ENCODE results near the gene CRY2. TPM values are rescaled to one million over a fixed set of nuclear protein-coding genes. Genes with fewer than 3 reads are reported as not detected.

The CRY2 gene
- total and polyA plus RNA-seq, 2 of the 8 experiments (the other 6 are each of a cell fraction or from before 2014, with no cell fraction given), result 8.0 to 9.4 TPM

GRCh38 chr11:45843158-45843924 lies 3.9 kb upstream of the CRY2 start:
- H3K14ac ChIP-seq (ENCODE audit: insufficient read length), result no peak overlapping the region
- H3K9me3 ChIP-seq (ENCODE audit: insufficient read depth in 2 of 2, low read depth in 1 of 2, low read length in 1 of 2), result no peaks in the 10 kb centered on the region
- no peak overlapping the region for H4K8ac ChIP-seq (ENCODE audit: extremely low read depth, insufficient read depth, low read length)
- peaks cover 5 to 20% (median 12%) of the 10 kb centered on the region in 4 experiments; a peak in 6 of 7 replicates for H3K27me3 ChIP-seq (replicated peaks in 1 of 4; ENCODE audit: control insufficient read depth in 3 of 4, extremely low read depth in 1 of 4, insufficient read depth in 3 of 4, low read length in 3 of 4)
- no peak overlapping the region for H2BK12ac ChIP-seq (ENCODE audit: low read depth, low read length)
- H2AFZ ChIP-seq (ENCODE audit: low read length), result 0 out of 2 replicates have a peak overlapping the region, but pooled peaks have one; percentile 63
- DNase-seq (ENCODE audit: low read depth in 1 of 2, low spot score in 2 of 2), result peak; percentile 46 to 91
- H3K4me2 ChIP-seq (ENCODE audit: insufficient read depth in 1 of 2, low read depth in 2 of 2, low read length in 2 of 2), result peak overlapping the region in 1 of 2 experiments; percentile 35; a peak in 2 of 4 replicates
- H3K23me2 ChIP-seq (ENCODE audit: low read depth, low read length), result peaks cover 2% of the 10 kb centered on the region; the same call in 1 of the 2 replicates
- H3K27ac ChIP-seq (ENCODE audit: low read depth, low read length), result no peak overlapping the region
- peak; percentile 48 for FAIRE-seq
- H3K23ac ChIP-seq (ENCODE audit: insufficient read length), result no peak overlapping the region
- H3K4me3 ChIP-seq (ENCODE audit: extremely low read depth in 1 of 4, insufficient read depth in 2 of 4, low read depth in 3 of 4, low read length in 4 of 4), result peak overlapping the region in 1 of 4 experiments; percentile 21; a peak in 1 of 8 replicates
- peaks cover 0 to 4% (median 2%) of the 10 kb centered on the region in 4 experiments; a peak in 4 of 7 replicates for H3K4me1 ChIP-seq (replicated peaks in 1 of 4; ENCODE audit: control insufficient read depth in 3 of 4, insufficient read depth in 4 of 4, low read length in 3 of 4)
- no peak overlapping the region for H2BK15ac ChIP-seq (ENCODE audit: low read length)
- no peak overlapping the region for H2BK20ac ChIP-seq (ENCODE audit: low read length)
- no peak overlapping the region for H2AK5ac ChIP-seq (ENCODE audit: low read depth, low read length)
- H4K20me1 ChIP-seq (replicated peaks in 1 of 2; ENCODE audit: control insufficient read depth in 1 of 2, insufficient read depth in 2 of 2, low read length in 2 of 2), result no peaks in the 10 kb centered on the region
- H2BK120ac ChIP-seq (replicated peaks; ENCODE audit: low read depth, low read length), result no peak overlapping the region
- no peaks in the 10 kb centered on the region for H3K36me3 ChIP-seq (ENCODE audit: control insufficient read depth in 2 of 4, insufficient read depth in 4 of 4, low read length in 3 of 4)
- ChIA-PET POLR2A (ENCODE audit: partially characterized antibody) (no interaction called here), CTCF (ENCODE audit: partially characterized antibody) (interaction anchor here (0.5 to 6.3 kb wide), 23 partner anchors 7 to 184 kb away, joined by 3 to 50 read pairs (median 4); no protein-coding TSS in a partner anchor)
- H3K79me2 ChIP-seq (ENCODE audit: control insufficient read depth in 1 of 2, insufficient read depth in 2 of 2, low read length in 2 of 2), result no peaks in the 10 kb centered on the region
- no peak overlapping the region for H4K91ac ChIP-seq (replicated peaks; ENCODE audit: insufficient read length, low read length)
- no peak overlapping the region for H3K9ac ChIP-seq (replicated peaks in 1 of 4; ENCODE audit: extremely low read depth in 1 of 4, low read depth in 3 of 4, low read length in 3 of 4)
- H3K56ac ChIP-seq (replicated peaks; ENCODE audit: insufficient read length, low read depth, low read length), result no peak overlapping the region
- no peak overlapping the region for H2BK5ac ChIP-seq (ENCODE audit: low read depth, low read length)
- H3K79me1 ChIP-seq (ENCODE audit: low read depth, low read length), result no peaks in the 10 kb centered on the region
- H3K4ac ChIP-seq (replicated peaks; ENCODE audit: insufficient read length, low read depth, low read length), result no peak overlapping the region
- no peak overlapping the region for H3K18ac ChIP-seq (ENCODE audit: extremely low read depth, low read length)
- no peak overlapping the region for H4K5ac ChIP-seq (ENCODE audit: insufficient read length, low read depth, low read length)
- 19% methylated on average over 20 of the region's 22 CpGs; no CpG with 5 or more reads in 1 of the 2 experiments for WGBS, 2 experiments (ENCODE audit: extremely low coverage in 1 of 2, insufficient coverage in 1 of 2, insufficient read length in 1 of 2, insufficient replicate concordance in 2 of 2, low coverage in 1 of 2, low lambda C conversion rate in 2 of 2, missing lambda C conversion rate in 1 of 2)
- TF ChIP-seq TEAD4 (IDR thresholded peaks at IDR 0.05; ENCODE audit: low read depth, low read length), result no peak
- TF ChIP-seq KDM4A (IDR thresholded peaks at IDR 0.05; ENCODE audit: low read depth, low read length, severe bottlenecking), result no peak
- TF ChIP-seq RBBP5 (IDR thresholded peaks at IDR 0.05; ENCODE audit: borderline replicate concordance, low read depth, low read length), result no peak
- no peak for TF ChIP-seq POLR2AphosphoS5 (IDR thresholded peaks at IDR 0.05; ENCODE audit: low read depth, low read length)
- no peak for TF ChIP-seq CHD2 (IDR thresholded peaks at IDR 0.05; ENCODE audit: low read length)
- no peak for TF ChIP-seq BCL11A (IDR thresholded peaks at IDR 0.05; ENCODE audit: low read depth in 2 of 2, low read length in 2 of 2)
- no peak for TF ChIP-seq TCF12 (IDR thresholded peaks at IDR 0.05; ENCODE audit: low read depth, low read length)
- no peak for TF ChIP-seq ASH2L (IDR thresholded peaks at IDR 0.05; ENCODE audit: low read length)
- TF ChIP-seq SP4 (IDR thresholded peaks at IDR 0.05; ENCODE audit: low read length), result no peak
- TF ChIP-seq RFX5 (IDR thresholded peaks at IDR 0.05; ENCODE audit: borderline replicate concordance, low read depth, low read length), result no peak
- TF ChIP-seq USF2 (IDR thresholded peaks at IDR 0.05; ENCODE audit: low read length), result no peak

Measured in H1 (cell line).